Amniotic epithelial cell (primary cell): ENCODE measurements around the gene MXD3.

ENCODE experiments used
- DNase-seq: peaks from one replicate; pipeline ENCODE4 v3.0.0-alpha.2; 2010; ENCODE audit warnings: low read depth

Gene MXD3

DNA sequence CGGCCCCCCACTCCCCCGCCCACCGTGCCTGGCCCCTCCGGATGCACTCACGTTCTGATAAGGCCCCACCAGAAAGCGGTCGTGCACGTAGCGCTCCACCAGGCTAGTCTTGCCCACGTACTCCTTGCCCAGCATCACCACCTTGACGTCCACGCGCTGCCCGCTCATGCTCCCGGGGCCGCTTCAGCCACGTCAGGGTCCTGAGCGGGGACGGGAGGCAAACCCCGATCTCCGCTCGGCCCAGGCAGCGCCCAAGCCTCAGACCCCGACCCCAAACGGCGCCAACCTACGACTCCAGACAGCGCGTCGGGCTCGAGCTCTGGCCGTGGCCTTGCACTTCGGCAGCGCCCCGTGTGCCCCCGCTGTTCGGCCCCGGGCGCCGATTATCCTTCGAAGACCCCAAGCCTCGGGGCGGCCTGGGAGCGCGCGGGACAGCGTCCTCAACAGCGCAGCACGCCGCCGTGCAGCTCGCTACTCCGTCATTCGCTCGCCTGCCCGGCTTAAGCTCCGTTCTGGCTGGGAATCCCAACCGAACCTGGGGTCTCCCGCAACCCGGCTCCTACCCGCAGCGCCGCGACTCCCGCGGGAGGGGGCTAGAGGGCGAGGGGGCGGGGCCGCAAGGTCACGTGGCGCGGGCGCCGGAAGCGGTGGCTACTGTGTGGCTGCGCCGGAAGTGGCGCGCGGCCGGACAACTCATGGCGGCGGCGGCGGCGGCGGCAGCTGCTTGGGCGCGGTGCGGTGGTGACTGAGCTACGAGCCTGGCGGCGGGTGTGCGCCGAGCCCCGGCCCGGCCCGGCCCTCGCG lies 8.4 kb downstream of the MXD3 start, which contains the start of the genes PRELID1 and RAB24:
PRELID1 (plus strand) TSS at position 679 of the 804 bp plus-strand sequence. CDS start 187 bp downstream, outside the sequence.
RAB24 (minus strand) TSS at position 599 of the 804 bp plus-strand sequence; CDS start at position 168, 431 bp downstream.
- peak; percentile 61 for DNase-seq

GRCh38 chr5:177302354-177303110 lies 9.2 kb downstream of the MXD3 start:
- peak; percentile 37 for DNase-seq

- DNase-seq = no peak
Measured at GRCh38 chr5:177301503-177302165, 10.1 kb downstream of the MXD3 start.

DNA sequence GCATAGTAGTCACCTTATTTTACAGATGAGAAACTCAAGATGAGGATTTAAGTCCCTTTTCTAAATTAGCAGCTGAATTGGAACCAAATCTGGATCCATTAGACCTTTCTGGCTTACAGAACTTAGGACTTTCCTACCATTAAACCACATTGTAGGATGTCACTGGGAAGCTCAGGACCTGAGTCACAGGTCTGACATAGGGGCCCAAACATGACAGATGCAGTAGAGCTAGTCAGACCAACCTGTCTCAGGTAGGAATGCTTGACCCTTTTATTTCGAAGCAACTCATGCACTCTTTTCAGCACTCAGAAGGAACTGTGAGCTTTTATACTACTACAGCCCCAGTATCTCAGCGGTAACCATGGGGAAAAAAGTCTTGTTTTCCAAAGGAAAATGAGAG lies 10.7 kb downstream of the MXD3 start:
- DNase-seq = no peak

DNA sequence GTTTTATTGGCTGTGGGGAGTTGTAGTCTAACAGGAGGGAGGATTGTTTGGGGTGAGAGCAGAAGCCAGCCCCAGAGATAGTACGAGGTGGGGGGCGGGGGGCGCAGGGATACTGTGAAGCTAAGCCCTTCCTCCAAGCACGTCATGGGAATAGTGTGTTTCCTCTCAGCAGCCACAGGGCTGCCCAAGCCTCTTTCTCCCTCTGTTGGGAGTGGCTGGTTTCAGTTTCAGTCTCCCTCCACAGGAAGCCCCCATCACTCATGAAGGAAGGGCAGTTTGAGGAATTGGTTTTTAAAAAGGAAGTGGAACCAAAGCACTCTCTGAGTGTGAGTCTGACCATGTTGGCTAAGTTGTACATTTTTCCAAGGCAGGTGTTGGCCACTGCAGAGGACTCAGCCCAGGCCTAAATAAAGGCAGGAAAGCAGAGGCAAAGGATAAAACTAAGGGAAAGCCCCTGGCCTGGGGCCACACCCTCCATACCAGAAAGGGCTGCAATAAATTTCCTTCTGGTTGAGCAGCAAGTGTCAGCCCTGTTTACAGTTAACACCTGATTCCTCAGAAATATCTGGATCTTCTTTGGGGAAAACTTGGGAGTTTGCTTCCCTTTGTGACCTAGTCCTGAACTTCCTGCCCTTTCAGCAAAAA lies 11.3 kb downstream of the MXD3 start:
- peak; percentile 70 for DNase-seq

DNA sequence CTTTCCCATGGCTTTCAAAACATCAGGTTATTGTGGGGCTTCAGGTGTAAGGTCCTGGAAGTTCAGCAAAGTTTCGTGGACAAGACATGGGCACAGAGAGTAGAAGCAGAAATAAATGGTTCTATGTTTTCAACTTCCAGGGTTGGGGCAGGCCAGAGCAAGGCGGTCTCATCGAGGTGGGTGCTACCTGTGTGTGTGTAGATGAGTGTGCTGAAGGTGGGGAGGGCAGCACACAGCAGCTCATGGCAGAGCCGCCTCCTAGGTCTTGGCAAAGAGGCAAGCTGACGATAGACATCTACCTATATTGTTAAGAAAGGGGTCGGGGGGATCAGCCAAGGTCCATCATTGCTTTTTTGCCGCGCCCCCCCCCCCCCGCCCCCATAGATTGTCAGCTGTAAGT lies 12.0 kb downstream of the MXD3 start:
- DNase-seq = no peak

DNA sequence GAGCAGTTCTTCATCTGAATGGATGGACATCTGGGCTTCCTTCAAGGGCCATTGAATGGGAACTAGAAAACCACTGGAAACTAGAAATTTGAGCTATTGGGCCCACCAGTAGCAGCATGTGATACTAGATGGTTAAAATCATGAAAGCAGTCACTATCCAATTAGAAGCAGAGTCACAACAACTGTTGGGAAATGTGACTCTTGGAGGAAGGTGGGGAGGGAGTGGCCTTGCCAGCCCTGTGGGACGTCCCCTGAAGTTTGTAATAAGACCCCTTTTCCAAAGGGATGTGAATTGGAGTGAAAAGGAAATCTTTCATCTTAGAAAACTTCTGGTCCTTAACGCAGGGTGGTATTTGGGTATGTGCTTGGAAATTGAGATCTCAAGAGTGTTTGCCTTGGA lies 13.8 kb downstream of the MXD3 start:
- DNase-seq = no peak

GRCh38 chr5:177296581-177296980 lies 15.1 kb downstream of the MXD3 start:
- DNase-seq = no peak

- DNase-seq = no peak
Measured at GRCh38 chr5:177295924-177296323, 15.8 kb downstream of the MXD3 start.

GRCh38 chr5:177294632-177295031 lies 17.1 kb downstream of the MXD3 start:
- DNase-seq = no peak

DNA sequence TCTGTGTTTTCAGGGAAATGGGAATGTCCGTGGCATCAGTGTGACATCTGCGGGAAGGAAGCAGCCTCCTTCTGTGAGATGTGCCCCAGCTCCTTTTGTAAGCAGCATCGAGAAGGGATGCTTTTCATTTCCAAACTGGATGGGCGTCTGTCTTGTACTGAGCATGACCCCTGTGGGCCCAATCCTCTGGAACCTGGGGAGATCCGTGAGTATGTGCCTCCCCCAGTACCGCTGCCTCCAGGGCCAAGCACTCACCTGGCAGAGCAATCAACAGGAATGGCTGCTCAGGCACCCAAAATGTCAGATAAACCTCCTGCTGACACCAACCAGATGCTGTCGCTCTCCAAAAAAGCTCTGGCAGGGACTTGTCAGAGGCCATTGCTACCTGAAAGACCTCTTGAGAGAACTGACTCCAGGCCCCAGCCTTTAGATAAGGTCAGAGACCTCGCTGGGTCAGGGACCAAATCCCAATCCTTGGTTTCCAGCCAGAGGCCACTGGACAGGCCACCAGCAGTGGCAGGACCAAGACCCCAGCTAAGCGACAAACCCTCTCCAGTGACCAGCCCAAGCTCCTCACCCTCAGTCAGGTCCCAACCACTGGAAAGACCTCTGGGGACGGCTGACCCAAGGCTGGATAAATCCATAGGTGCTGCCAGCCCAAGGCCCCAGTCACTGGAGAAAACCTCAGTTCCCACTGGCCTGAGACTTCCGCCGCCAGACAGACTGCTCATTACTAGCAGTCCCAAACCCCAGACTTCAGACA lies 17.7 kb downstream of the MXD3 start:
- DNase-seq = no peak

- DNase-seq = no peak
Measured at GRCh38 chr5:177291735-177292134, 20.0 kb downstream of the MXD3 start.

GRCh38 chr5:177290816-177291596 lies 20.7 kb downstream of the MXD3 start:
- DNase-seq = no peak

- no peak for DNase-seq
Measured at GRCh38 chr5:177288191-177288590, 23.5 kb downstream of the MXD3 start.

DNA sequence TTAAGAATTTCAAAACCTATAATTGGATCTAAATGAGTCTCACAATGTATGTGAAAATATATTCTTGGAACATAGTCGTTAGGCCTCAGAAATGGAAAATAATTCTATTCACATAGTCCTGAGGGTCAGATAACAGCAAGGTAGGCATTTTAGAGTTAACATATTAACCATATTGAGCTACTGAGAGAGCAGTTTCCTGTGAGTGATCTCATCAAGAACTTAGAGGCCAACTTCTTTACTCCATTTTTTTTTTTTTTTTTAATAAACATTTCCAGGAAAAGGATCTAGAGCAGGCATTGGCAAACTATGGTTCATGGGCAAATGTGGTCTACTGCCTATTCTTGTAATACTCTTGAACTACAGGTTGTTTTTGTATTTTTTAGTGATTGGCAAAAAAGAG lies 34.8 kb downstream of the MXD3 start:
- no peak for DNase-seq

GRCh38 chr5:177275883-177276282 lies 35.8 kb downstream of the MXD3 start:
- DNase-seq = no peak

DNA sequence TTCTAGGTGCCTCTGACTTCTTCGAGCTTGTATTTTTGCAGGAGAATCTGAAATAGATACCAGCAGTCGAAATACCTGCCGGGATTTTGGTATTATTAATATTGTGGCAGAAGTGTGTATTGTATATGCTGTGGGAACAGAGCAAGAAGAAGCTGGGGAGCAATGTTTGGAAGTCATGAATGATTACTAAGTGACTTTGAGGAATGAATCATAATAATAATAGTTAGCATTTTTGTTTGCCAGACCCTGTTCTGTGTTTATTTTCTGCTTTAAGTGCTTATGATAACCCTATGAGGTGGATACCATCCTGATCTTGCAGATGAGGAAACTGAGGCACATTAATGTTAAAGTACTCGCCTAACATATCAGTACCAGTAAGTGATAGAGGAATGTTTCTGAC lies 40.6 kb downstream of the MXD3 start:
- no peak for DNase-seq

DNA sequence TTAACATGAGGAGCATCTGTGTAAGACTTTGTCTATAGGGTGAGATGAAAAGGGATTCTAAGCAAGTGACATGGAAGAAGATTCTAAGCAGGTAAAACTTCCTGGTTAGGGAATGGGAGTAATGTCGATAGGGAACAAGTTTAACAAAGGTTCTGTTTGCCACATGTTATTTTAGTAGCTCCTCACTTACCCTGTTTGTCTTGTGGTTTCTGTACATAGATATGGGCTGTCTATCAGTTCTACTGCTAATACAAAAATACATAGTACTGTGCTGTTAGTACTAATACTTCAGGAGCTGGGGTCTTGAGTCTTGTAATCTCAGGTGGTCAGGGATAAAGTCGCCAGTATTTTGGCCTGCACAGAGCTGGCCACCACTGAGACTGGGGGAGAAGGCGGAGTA lies 41.0 kb downstream of the MXD3 start:
- no peak for DNase-seq

DNA sequence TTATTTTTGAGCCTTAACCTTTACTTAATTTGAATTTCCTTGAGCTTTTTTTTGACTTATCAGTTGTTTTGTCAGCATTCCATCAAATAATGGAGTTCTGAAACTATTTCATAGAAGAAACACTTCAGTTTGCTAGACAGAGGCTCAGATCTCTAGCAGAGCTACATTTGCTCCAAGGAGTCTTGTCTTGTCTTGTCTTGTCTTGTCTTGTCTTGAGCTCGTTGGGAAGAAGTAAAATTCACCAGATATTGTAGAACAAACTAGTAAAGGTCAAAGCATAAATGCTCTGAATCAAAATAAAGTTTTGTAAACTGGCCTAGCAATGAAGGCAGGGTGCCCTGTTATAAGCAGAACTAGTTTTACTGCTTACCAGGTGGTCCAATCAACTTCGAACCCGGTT lies 41.7 kb downstream of the MXD3 start:
- no peak for DNase-seq

DNA sequence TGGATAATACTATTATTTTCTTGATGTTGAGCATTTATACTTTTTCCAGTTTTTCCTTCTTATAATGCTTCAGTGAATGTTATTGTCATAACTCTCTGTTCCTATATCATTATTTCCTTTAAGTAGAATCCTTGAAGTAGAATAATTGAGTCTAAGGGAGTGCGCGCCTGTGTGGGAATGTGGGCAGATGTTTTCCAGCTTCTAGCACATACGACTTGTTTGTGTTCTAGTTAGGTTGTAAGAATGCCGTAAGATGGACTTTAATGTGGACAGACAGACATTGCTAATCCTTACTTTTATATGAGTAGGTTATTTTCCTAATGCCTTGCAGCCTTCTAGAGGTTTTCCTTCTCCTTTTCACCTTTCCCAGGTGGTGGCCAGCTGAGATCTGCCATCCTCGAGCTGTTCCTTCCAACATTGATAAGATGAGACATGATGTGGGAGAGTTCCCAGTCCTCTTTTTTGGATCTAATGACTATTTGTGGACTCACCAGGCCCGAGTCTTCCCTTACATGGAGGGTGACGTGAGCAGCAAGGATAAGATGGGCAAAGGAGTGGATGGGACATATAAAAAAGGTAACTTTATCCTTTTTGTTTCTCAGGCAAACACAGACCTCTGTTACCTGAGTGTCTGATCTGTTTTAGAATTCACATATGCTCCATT lies 42.3 kb downstream of the MXD3 start:
- no peak for DNase-seq
